Rectal smooth muscle tissue (tissue), 1 donor: ENCODE results near the gene BBS1.

Source experiments
- H3K27ac ChIP-seq: one replicate; pipeline ENCODE4 v1.7.0; 2013; ENCODE audit warnings: low read depth, low read length, inconsistent platforms
- H3K27me3 ChIP-seq: one replicate; pipeline ENCODE4 v1.7.0; 2013; ENCODE audit warnings: low read length; ENCODE audit not compliant: control insufficient read depth, insufficient read depth
- H3K36me3 ChIP-seq: one replicate; pipeline ENCODE4 v1.7.0; 2013; ENCODE audit warnings: low read length; ENCODE audit not compliant: control insufficient read depth, insufficient read depth
- H3K4me1 ChIP-seq: one replicate; pipeline ENCODE4 v1.7.0; 2013; ENCODE audit warnings: low read length; ENCODE audit not compliant: control insufficient read depth, insufficient read depth
- H3K4me3 ChIP-seq: one replicate; pipeline ENCODE4 v1.7.0; 2013; ENCODE audit warnings: low read length
- H3K9ac ChIP-seq: one replicate; pipeline ENCODE4 v1.7.0; 2013; ENCODE audit warnings: low read length

The BBS1 gene

GRCh38 chr11:66548774-66549630 lies 38.6 kb downstream of the BBS1 start:
- no peaks in the 10 kb centered on the region for H3K36me3 ChIP-seq
- no peak overlapping the region for H3K4me3 ChIP-seq
- H3K27me3 ChIP-seq, result no peaks in the 10 kb centered on the region
- H3K27ac ChIP-seq, result no peak overlapping the region
- no peak overlapping the region for H3K9ac ChIP-seq
- peaks cover 6% of the 10 kb centered on the region for H3K4me1 ChIP-seq

- no peaks in the 10 kb centered on the region for H3K27me3 ChIP-seq
- no peaks in the 10 kb centered on the region for H3K36me3 ChIP-seq
- H3K4me3 ChIP-seq, result no peak overlapping the region
- H3K27ac ChIP-seq, result no peak overlapping the region
- no peak overlapping the region for H3K9ac ChIP-seq
- peaks cover 3% of the 10 kb centered on the region for H3K4me1 ChIP-seq
Measured at GRCh38 chr11:66549696-66550095, 39.3 kb downstream of the BBS1 start.

- no peak overlapping the region for H3K27ac ChIP-seq
- peaks cover 3% of the 10 kb centered on the region for H3K4me1 ChIP-seq
- H3K4me3 ChIP-seq, result no peak overlapping the region
- no peaks in the 10 kb centered on the region for H3K27me3 ChIP-seq
- H3K36me3 ChIP-seq, result no peaks in the 10 kb centered on the region
- no peak overlapping the region for H3K9ac ChIP-seq
Measured at GRCh38 chr11:66550887-66551286, 40.5 kb downstream of the BBS1 start.

GRCh38 chr11:66554602-66555001 lies 44.2 kb downstream of the BBS1 start:
- no peaks in the 10 kb centered on the region for H3K36me3 ChIP-seq
- peaks cover 5% of the 10 kb centered on the region for H3K4me1 ChIP-seq
- no peak overlapping the region for H3K27ac ChIP-seq
- H3K4me3 ChIP-seq, result no peak overlapping the region
- H3K27me3 ChIP-seq, result no peaks in the 10 kb centered on the region
- no peak overlapping the region for H3K9ac ChIP-seq

- Histone ChIP-seq H3K27me3 (no peaks in the 10 kb centered on the region), H3K9ac (no peak overlapping the region), H3K36me3 (no peaks in the 10 kb centered on the region), H3K4me1 (peaks cover 5% of the 10 kb centered on the region), H3K4me3 (no peak overlapping the region), H3K27ac (no peak overlapping the region)
Measured at GRCh38 chr11:66555416-66555815, 45.0 kb downstream of the BBS1 start.

GRCh38 chr11:66556086-66556485 lies 45.7 kb downstream of the BBS1 start:
- no peaks in the 10 kb centered on the region for H3K27me3 ChIP-seq
- no peak overlapping the region for H3K27ac ChIP-seq
- no peak overlapping the region for H3K9ac ChIP-seq
- no peaks in the 10 kb centered on the region for H3K36me3 ChIP-seq
- peaks cover 5% of the 10 kb centered on the region for H3K4me1 ChIP-seq
- H3K4me3 ChIP-seq, result no peak overlapping the region

GRCh38 chr11:66557733-66558326 lies 47.4 kb downstream of the BBS1 start:
- Histone ChIP-seq H3K4me3 (no peak overlapping the region), H3K27me3 (no peaks in the 10 kb centered on the region), H3K36me3 (no peaks in the 10 kb centered on the region), H3K4me1 (peaks cover 5% of the 10 kb centered on the region), H3K27ac (no peak overlapping the region), H3K9ac (no peak overlapping the region)

GRCh38 chr11:66559142-66559865 lies 48.9 kb downstream of the BBS1 start:
- H3K27ac ChIP-seq, result no peak overlapping the region
- no peak overlapping the region for H3K9ac ChIP-seq
- no peak overlapping the region for H3K4me3 ChIP-seq
- H3K36me3 ChIP-seq, result peaks cover 2% of the 10 kb centered on the region
- H3K4me1 ChIP-seq, result peaks cover 5% of the 10 kb centered on the region
- H3K27me3 ChIP-seq, result no peaks in the 10 kb centered on the region

- peaks cover 5% of the 10 kb centered on the region for H3K4me1 ChIP-seq
- H3K27ac ChIP-seq, result no peak overlapping the region
- H3K4me3 ChIP-seq, result no peak overlapping the region
- peaks cover 2% of the 10 kb centered on the region for H3K36me3 ChIP-seq
- no peak overlapping the region for H3K9ac ChIP-seq
- H3K27me3 ChIP-seq, result no peaks in the 10 kb centered on the region
Measured at GRCh38 chr11:66559866-66560676, 49.6 kb downstream of the BBS1 start.

- Histone ChIP-seq H3K36me3 (peaks cover 2% of the 10 kb centered on the region), H3K4me1 (peaks cover 5% of the 10 kb centered on the region), H3K27ac (no peak overlapping the region), H3K27me3 (no peaks in the 10 kb centered on the region), H3K9ac (no peak overlapping the region), H3K4me3 (no peak overlapping the region)
Measured at GRCh38 chr11:66561178-66561974, 50.9 kb downstream of the BBS1 start.

- H3K36me3 ChIP-seq, result peaks cover 2% of the 10 kb centered on the region
Measured at GRCh38 chr11:66561975-66562248, 51.5 kb downstream of the BBS1 start.

More at GRCh38 chr11:66561975-66562248, 51.5 kb downstream of the BBS1 start:
- H3K9ac ChIP-seq, result no peak overlapping the region
- no peak overlapping the region for H3K27ac ChIP-seq
- H3K4me3 ChIP-seq, result no peak overlapping the region
- peaks cover 5% of the 10 kb centered on the region for H3K4me1 ChIP-seq
- H3K27me3 ChIP-seq, result no peaks in the 10 kb centered on the region
